ENCODE measurements around the gene STAT3.

DNA sequence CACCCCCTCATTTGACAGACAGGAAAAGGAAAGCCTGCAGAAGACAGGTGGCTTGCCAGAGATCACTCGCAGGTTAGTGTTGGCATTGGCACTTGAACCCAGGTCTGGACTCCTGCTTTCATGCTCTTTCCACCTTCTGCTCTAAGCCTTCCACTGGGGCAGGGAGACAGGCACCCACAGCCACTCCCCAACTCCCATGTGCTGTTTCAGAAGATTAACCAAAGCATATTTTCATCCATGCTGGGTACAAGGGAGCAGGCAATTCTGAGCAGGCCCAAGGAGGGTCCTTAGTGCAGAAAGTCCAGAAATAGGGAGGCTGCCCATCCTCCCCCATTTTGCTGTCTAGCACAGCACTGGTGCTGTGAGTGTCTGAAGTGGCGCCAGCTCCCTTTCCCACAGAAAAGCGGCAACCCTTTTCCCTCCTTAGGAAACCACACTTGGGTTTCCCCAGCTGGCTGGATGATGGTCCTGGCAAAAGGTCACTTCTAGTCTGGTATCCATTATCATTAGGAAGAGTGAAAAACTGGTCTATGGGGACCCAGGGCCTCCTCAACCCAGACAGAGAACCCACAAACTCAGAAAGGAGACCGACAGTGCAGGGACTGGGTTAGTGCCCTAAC, 36.9 kb upstream of the STAT3 start:
- no peak for TF ChIP-seq ZNF446 (CRISPR knock-in tag; IDR thresholded peaks at IDR 0.05)
- TF ChIP-seq, protein P1, sequence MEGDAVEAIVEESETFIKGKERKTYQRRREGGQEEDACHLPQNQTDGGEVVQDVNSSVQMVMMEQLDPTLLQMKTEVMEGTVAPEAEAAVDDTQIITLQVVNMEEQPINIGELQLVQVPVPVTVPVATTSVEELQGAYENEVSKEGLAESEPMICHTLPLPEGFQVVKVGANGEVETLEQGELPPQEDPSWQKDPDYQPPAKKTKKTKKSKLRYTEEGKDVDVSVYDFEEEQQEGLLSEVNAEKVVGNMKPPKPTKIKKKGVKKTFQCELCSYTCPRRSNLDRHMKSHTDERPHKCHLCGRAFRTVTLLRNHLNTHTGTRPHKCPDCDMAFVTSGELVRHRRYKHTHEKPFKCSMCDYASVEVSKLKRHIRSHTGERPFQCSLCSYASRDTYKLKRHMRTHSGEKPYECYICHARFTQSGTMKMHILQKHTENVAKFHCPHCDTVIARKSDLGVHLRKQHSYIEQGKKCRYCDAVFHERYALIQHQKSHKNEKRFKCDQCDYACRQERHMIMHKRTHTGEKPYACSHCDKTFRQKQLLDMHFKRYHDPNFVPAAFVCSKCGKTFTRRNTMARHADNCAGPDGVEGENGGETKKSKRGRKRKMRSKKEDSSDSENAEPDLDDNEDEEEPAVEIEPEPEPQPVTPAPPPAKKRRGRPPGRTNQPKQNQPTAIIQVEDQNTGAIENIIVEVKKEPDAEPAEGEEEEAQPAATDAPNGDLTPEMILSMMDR (CRISPR knock-in tag; IDR thresholded peaks at IDR 0.05), result no peak
- TF ChIP-seq SUZ12 (IDR thresholded peaks at IDR 0.05; ENCODE audit: low read depth, low read length), result no peak
- TF ChIP-seq RELA (CRISPR knock-in tag; IDR thresholded peaks at IDR 0.05), result no peak
- no peak for TF ChIP-seq MAZ (IDR thresholded peaks at IDR 0.05; ENCODE audit: borderline replicate concordance, low read depth, low read length)
- no peak for TF ChIP-seq MAZ (CRISPR knock-in tag; IDR thresholded peaks at IDR 0.05; ENCODE audit: low read depth)
- no peak for TF ChIP-seq JUN (CRISPR knock-in tag; IDR thresholded peaks at IDR 0.05)
- no peak for TF ChIP-seq SMAD1 (CRISPR knock-in tag; IDR thresholded peaks at IDR 0.05; ENCODE audit: borderline replicate concordance, low read depth)
